SW480 (cell line): ENCODE measurements around the gene KCTD15.
A peak's percentile ranks its signal among the peaks of the same experiment; 100 is the strongest.

ENCODE experiments used
- DNase-seq: peaks from one replicate; pipeline ENCODE4 v3.0.0-alpha.2; 2016; ENCODE audit warnings: low spot score

KCTD15 gene

DNA sequence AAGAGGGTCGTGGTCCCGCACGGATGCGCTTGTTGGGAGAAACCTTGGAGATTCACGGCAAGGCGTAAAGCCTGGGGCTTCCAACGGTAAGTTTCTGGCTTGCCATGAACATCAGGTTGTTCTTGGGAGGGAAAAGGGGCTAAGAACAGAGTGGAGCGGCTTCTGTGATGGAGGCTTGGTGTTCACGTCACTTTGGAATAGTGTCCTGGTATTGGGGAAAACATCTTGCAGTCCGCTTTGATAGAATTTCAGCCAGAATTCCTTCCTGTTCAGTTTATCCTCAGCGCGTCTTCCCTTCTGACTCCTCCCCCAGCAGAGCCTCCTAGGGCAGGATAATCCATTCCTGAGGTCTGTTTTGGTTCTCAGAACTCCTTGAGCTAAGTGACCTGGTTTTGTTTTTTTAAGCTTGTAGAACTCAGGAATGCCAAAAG lies 2.0 kb downstream of the KCTD15 start:
- no peak for DNase-seq

DNA sequence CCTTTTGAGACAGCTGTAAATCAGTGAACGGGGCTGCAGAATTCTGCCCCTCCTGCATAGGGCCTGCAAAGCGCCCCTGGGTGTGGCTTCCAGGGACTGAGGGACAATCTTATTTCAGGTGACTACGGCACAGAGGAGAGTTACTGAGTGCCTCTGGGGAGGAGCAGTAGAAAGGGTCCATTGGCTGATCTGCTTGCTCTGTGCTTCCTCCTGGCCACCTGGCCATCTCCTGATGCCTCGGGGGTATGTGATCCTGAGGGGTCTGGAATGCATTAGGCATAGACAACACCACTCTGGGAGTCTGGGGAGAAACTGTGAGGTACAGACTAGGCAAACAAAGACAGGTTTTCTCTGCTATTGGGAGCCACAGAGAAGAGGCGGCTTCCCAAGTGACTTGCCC lies 2.8 kb downstream of the KCTD15 start:
- no peak for DNase-seq

DNA sequence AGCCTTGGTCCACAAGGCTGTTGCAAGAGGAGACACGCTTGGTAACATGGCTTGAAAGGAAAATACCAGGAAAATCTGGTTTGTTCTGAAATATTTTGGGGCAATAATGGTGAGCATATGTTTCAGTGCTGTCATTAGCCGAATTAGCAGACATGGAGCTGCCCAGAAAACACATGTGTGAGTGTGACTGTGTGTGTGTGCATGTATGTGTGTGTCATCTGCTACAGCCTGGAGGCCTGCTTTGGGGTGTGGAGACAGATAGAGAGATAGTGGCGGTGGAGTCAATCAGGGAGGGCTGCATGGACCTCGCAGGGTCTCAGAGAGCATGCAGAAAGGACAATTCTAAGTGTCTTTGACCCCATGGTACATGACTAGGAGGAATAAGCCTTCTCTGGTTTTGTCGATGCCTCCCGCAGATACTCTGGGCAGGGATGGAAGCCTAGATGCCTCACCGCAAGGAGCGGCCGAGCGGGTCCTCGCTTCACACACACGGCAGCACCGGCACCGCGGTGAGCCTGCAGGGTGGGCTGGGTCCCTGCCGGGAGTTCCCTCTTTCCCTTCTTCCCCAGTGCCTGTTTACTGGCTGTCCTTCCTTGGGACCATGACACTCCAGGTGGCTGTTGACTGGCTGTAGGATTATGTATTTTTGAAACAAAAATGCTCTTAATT lies 3.5 kb downstream of the KCTD15 start:
- DNase-seq = no peak

DNA sequence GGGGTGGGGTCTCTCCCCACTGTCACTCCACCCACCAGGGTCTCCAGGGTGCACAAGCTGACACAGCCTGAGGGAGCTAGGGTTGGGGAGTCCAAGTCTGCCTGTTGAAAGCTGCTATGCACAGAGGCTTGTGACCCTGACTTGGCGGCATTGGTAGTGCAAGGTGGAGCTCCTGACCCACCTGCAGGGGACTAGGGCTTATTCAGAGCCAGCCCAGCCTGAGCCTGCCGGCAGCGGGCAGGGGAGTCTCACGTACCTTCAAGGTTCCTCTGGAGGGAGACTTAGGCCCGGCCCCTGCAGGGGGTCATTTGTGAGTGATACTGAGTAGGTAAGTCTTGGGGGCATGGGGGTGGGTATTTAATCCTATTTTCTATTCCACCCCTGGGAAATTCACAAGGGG lies 4.7 kb downstream of the KCTD15 start:
- DNase-seq = no peak

DNA sequence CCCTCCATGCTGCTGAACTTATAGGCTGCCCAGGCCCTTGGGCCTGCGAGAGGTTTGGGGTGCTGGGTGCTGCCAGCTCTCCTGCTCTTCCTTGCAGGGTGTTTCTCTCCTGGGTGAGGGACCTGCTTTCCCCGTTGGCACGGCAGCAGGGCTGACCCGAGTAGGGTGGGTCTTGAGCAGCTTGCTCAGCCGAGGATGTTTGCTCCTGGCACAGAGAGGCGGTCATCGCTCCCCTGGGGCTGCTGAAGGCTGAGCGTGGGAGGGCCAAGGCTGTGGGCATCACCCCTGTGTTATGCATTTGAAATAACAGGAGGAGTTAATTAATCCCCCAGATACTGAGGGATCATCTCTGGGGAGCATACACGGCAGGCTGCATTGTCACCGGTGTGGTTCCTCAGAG lies 5.3 kb downstream of the KCTD15 start:
- no peak for DNase-seq

DNA sequence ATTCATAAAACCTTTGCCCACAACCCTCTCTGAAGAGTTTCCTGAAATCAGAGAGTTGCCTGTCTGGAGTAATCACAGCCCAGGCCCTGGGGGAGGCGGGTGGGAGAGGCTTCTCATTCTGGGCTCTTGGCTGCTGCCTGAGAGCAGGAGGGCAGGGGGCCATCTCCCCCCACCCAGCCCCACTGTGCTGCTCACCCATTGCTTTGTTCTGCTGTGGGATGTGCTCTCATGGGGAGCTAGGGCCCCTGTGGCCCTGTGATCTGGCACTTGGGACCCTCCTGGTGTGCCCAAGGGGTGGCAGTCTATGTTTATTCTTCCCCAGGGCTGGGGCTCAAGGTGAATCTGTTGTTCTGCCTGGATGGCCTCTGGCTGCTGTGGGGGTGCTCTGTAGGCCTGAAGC lies 6.1 kb downstream of the KCTD15 start:
- no peak for DNase-seq

DNA sequence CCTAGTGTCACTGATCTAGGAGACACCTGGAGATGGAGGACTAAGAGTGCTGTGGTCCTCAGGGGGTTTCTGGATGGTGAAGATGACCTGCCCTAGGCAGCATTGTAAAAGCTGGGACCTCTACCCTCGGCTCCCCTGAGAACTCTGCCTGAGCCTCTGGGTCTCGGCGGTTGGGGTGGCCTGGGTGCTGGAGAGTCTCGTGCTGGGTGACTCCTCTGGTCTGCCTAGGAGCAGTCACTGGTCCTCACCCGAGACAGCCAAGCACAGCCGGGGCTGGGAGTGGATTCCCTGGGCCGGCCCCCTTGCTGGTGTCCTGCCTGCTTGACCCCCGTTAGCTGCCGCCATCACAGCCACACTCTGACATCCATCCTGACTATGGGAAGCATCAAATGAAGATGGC lies 6.7 kb downstream of the KCTD15 start:
- no peak for DNase-seq

DNA sequence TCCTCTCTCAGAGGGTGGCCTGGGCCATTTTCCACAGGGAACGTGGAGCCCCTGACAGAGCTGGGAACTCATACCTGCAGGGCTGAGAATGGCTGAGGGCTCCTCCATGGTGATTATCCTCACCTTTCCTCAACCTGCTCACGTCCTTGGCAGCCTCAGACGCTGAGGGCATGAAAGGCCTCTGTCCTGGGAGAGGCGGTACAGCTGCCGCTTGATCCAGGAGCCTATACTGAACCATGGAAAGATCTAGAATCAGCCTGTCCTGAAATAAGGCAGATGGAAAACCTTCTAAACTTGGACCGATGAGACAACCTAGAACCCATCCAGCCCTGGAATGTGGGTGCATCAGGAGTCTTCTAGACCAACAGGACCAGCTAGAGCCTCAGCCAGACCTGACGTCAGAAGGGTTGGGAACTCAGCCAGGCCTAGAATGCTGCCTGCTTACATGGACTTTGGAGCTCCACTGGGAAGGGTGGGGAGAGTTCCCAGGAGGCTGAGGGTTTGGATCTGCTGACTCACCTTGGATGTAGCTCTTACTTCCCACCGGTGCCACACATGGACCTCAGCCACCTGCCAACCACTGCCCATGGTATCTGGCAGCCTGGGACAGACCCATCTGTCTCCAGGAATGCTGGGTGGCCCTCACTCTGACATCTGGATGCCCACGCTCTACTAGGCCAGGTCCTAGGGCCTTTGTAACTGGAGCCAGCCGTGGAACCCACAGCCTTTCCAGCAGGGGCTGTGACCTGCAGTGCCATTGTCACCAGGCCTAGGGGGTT lies 7.5 kb downstream of the KCTD15 start:
- peak; percentile 94 for DNase-seq

DNA sequence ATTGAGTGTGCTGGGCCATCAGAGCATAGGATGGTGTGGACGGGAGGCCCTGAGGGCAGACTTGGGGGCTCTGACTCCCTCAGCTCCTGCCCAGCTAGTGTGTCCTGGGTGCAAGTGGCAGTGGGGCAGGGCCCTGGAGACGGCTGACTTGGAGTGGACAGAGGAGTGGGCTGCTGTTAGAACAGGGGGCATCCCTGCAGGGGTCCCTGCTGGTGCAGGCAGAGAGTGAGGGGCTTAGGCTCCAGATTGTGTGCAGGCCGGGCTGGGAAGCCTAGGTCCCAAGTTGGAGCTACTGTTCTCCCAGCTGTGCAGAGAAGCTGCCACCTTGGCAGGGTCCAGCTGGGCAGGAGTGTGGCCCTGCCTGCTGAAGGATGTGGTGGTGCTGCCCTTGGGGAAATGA lies 8.6 kb downstream of the KCTD15 start:
- DNase-seq = no peak

DNA sequence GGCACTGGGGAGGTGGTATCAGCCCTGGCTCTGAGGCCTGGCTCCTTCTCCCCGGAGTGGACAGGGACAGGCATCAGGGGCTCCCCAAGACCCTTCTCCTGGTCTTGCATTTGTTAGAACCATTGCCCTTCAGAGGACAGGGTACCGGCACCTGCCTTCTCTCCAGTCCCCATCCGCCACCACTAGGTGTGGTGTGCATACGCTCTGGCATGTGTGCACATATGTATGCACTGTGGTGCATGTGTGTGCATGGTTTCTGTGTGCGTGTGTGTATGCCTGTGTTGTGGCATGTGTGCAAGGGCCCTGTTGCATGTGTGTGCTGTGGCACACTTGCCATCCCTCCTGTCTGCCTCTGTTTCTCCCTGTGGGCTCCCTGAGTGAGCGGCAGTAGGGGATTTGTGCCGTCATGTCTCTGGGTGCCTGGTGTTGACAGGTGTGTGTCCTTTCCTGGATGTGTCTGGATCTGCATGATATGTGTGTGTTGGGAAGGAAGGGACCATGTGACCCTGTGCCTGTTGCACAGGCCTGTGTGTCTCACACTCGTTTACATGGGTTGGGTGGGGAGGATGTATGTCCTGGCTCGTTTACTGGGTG lies 9.3 kb downstream of the KCTD15 start:
- DNase-seq = no peak

DNA sequence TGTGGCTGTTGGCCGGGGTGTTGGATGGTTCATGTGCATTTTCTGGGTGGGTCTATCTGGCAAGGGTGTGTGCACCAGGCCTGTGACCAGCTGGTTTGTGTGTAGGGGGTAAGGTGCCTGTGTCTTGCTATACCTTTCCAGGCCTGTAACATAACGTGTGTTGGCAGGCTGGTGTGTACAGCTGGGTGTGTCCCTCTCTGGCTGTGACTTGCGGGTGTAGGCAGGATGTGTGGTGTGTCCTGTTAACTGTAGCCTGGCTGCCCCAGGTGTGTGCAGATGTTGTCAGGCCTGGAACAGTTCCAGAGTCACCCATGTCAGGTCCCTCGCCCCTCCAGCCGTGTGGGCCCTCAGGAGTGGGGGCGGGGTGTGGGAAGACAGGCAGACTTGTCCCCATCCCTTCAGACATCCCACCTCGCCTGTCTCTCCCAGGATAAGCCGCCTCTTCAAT lies 9.8 kb downstream of the KCTD15 start:
- no peak for DNase-seq

DNA sequence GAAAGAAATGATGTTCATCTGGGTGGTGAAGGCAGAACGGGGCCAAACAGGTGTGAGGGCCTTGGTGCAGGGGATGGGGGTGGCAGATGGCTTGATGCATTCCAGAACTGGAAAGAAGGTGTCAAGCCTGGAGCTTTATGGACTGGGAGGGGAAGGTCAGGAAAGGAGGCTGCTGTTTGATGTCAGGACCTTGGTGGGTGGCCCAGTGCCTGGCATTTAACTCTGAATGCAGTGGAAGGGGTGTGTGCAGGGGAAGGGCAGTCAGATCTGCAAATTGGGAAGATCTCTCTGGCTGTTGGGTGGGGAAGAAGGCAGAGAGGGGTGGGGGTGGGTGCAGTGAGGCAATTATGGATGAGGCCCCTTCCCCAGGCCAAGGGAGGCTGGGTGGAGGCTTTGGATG lies 11.7 kb downstream of the KCTD15 start:
- DNase-seq = no peak

DNA sequence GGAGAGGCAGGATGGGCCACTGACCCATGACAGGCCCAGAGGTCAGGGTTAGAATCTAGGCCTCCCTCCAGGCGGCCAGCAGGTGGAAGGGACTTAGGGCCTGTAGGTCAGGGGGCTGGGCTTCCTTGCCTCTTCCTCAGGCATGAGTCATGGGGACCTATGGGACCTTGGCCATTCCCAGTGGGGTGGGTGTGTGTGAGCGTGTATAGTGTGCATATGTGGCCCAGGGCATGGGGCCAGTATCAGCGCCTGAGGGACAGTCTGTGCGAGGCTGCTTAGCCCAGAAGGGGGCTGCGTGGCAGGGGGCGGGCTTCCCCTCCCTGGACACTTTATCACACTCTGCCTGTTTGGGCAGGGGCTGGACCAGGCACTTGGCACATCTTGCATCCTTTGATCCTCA lies 13.3 kb downstream of the KCTD15 start:
- DNase-seq = no peak

DNA sequence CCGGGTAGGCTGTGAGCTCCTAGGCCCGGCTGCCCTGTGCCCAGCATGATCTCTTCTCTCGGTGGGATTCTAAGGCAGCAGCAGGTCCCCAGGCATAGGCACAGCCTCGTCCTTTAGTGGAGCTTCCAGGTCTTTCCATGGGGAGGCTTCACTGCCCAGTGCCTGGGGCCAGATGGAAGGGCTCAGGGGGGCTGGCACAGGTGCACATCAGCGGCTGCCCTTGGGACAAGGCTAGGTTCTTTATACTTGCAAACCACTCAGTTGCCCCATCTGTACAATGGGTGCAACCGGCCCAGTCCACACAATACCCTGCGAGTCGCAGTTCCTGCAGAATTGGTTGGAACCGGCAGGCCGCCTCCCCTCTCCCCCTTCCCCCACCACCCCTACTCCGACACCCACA lies 14.2 kb downstream of the KCTD15 start:
- no peak for DNase-seq

DNA sequence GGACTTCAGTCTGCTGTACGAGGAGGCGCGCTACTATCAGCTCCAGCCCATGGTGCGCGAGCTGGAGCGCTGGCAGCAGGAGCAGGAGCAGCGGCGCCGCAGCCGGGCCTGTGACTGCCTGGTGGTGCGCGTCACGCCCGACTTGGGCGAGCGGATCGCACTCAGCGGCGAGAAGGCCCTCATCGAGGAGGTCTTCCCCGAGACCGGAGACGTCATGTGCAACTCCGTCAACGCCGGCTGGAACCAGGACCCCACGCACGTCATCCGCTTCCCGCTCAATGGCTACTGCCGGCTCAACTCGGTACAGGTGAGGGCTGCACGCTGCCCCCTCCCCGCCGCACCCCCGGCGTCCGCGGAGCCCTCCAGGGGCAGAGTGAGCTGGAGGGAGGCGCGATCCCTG lies 14.6 kb downstream of the KCTD15 start:
- DNase-seq = no peak

DNA sequence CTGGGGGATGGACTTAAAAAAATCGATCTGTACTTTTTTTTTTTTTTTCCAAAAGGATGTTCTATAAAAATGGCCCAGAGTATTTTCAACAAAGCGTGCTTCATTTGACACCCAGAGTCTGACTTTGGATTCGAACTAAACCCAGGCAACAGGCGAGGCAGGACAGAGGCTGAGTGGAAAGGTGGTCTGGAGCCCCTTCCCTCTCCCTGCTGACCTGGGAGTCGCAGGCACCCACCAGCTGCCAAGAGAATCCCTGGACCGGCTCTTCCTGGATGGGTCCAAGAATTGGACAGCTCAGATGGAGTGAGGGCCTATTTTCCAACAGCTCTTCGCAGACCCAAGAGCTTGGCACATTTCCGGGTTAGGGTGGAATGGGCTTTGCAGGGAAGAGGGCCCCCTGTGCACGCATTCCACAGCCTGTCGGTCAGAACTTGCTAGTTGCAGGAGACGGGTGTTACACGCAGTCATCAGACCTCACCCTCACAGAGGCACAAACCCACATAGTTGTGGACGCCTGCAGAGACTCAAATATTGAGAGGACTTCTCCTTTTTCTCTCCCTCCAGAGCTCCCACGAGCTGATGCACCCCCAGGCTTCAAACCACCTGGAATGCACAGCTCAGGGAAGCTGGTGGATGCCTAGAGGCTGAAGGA lies 15.2 kb downstream of the KCTD15 start:
- no peak for DNase-seq

DNA sequence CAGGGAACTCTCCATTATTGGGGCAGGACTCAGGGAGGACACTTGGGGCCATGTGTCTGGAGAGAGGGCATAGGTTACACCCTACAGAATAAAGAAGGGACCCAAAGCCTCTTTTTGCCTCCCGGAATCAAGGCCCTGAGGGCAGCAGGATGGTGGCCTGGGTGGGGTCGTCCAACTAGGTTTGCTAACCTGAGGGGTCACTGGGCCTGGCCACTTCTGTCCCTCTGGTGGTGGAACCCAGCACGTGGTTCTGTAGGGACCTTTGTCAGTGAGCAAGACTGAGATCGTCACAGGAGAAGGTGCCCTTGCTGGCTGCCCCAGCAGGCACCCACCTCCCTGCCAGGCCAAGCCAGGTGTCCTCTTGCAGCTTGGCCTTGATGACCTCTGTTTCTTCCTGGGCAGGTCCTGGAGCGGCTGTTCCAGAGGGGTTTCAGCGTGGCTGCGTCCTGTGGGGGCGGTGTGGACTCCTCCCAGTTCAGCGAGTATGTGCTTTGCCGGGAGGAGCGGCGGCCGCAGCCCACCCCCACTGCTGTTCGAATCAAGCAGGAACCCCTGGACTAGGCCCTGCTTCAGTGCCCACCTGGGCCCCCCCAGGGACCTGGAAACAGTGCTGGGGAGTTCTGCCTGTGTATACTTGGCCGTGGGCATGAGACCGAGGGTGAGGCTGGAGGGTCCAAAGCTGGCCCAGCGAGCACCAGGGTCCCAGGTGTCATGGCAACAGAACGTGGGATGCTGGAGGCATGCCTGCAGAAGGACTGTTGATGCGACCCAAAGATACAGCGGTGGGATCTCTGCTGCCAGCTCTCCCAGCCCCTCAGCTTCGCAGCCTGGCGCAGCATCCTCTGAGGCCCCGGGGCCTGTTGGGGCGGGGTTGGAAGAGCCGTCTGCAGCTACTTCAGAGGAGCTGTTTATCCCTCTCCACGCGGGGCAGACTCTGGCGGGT lies 16.0 kb downstream of the KCTD15 start:
- no peak for DNase-seq

DNA sequence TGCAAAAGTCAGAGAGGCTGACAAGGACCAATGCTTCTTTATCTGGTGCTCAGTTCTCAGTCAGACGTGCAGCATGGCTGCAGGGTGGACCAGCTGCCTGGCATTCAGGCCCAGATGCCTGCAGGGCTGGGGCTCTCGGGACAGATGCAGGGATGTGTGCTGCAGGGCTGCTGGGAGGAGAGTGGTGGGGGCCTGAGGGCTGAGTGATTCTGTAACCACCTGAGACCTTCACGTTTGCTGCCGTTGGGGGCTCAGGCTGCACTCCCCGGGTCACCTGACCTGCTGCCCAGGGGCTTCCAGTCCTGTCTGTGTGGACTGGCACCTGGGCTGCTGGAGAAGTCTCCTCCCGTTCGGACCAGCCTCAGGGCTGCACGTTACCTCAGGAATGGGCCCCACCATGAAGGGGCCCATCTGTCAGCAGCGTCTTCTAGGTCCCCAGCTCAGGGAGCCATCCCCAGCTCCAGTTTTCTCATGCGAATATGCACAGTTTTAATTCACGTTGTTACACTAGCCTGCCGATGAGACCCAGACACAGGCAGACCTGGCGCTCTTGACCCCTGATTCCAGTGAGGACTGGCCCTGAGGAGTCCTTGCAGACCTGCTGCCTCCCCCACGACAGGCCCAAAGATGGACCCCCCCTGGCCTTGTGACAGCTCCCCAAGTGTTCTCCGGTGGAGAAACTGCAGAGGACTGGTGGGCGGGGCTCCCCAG lies 16.9 kb downstream of the KCTD15 start:
- DNase-seq = no peak

DNA sequence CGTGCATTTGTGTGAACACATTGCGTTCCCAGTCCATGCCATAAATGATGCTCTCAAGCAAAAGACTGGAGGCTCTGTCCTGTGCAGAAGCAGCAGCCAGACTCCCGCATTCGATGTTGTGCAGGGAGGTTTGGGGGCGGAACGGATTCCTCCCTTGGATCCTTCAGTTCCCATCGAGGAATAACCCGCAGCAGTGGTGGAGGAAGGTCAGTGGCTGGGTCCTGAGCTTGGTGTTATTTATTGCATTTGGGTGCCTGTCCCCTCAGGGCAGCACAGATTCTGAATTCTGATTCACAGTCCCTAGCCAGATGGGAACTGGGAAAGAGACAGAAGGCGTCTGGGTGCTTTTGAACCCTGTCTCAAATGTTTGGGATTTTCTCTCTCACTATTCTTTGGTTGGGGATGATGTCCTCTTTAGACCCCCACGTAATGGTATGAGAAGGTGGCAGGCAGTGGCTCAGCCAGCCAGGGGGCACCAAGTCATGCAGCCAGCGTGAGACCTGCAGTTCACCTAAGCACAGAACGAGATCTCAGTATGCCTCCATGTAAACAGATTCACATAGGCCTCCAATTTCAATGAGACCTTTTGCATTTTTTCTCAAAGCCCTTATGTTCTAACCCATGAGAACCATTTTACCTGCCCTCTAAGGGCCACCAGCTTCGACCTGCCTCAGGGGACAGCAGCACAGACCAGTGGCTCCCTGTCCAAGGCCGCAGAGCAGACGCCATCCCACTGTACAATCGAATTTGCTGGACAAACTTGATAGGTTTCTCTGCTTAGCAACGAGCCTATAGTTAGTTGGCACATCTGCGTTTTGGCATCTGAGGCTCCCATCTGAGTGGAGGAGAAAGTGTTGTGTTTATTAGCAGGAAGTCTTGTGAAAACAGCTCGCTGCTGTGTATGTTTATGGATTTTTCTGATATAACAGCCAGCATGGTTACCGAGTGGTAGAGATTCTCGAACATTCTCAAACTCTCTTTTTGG lies 17.8 kb downstream of the KCTD15 start:
- DNase-seq = no peak
